GM18502 (cell line): ENCODE results near the gene DOCK1.

Experiments used
- ATAC-seq: cut with Tn5 transposase; IDR thresholded peaks from one replicate; pipeline ENCODE4 v1.9.1; 2021; ENCODE audit warnings: mild to moderate bottlenecking; ENCODE audit not compliant: unreplicated experiment, poor library complexity

DOCK1 gene

GRCh38 chr10:127242914-127243313 lies 337.7 kb downstream of the DOCK1 start:
- ATAC-seq, result no peak

DNA sequence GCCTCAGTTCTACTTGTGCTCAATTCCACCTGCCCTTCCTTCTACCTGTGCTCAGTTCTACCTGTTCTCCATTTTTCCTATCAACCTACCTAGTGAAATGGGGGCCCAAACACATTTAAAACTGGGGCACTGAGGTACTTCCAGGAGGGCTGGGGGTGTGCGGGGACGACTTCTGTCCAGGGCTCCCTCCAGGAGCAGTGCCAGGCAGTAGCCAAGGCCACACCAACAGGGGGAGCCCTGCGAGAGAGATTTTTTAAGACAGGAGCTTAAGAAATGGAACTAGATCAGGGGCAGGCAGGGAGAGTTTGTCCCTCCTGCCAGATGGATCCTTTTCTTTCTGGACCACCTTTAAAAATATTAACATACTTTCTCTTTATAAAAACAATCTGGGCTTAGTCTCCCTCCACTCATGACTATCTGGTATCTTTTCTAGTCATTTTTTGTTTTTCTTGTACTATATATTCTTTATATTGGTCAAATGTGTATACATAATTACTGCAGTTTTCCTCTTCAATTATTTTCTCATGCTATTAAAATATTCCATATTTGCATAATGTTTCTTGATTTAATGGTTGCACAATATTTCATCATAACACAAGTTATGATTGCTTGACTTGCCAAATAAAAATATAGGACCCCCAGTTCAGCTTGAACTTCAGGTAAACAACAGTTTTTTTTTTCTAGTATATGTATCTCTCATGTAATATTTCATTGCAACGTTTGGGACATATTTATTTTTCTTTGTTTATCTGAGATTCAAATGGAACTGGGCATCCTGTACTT lies 338.5 kb downstream of the DOCK1 start:
- ATAC-seq, result no peak

DNA sequence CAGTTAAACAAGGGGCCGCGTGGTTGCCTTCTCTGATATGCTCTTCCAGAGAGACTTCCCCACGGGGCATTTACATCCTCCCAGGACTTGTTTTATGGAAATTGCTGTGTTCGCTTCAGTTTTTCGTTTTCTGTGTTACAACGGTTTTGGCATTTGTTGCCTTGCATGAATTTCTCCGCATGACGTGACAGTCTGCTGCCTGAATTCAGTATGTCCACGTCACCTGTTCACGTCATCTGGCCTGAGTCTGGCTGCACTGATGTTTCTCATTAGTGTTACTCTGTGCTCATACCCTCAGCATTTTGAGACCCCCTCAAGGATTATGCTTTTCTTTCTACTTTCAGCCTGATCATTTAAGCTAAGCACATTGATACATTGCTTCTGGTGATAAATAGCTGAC lies 340.2 kb downstream of the DOCK1 start:
- no peak for ATAC-seq

DNA sequence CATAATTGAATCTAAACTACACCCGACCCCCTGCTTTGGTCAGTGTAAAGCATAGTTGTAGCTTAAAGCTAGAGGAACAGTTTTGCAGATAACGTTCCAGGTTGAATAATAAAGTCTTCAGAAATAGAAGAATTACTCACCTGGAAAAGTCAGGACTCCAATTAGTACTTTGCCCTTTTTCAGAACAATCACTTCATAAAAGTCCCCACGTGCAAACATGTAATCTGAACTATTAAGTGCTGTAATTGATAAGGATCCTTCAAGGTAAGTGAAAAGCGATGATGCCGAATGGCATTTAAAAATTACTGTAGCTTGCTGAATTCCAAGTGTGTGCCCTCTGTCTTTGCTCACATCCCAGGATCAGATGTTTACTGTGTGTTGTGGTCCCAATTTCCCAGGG lies 344.8 kb downstream of the DOCK1 start:
- ATAC-seq, result no peak

DNA sequence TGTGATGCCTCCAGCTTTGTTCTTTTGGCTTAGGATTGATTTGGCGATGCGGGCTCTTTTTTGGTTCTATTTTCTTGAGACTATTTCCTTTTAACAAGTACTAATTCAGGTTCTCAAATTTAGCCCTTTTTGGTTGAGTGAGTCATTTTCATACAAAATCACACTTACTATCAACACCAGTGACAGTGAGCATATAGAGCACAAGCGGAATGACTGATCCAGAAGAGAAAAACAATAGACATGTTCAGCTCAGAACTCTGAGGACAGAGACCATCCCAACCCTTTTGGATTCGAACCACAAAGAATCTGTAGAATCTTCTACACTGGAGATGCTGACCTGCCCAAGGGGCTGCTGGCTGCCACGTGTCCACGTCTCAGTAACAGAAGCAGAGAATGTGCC lies 347.6 kb downstream of the DOCK1 start:
- ATAC-seq, result no peak

- ATAC-seq, result no peak
Measured at GRCh38 chr10:127254276-127254675, 349.0 kb downstream of the DOCK1 start.

DNA sequence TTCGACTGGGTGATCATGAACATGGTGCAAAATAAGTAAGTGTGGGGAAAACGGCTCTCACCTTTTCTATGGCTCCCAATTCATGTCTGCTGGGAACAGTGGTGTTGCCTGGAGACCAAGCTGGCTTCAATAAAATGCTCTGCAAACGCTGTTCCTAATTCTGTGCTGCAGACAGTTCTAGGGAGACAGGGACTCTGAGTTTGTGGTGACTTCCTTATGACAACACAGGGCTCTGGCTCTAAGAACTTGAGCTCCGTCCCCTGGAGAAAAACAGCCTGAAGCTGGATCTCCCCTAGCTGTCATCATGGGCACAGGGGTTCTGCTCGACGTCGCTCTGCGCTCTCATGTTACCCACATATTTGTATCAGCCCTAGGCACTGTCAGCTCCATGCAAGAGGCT lies 352.2 kb downstream of the DOCK1 start:
- no peak for ATAC-seq

- ATAC-seq, result no peak
Measured at GRCh38 chr10:127259347-127259746, 354.1 kb downstream of the DOCK1 start.

GRCh38 chr10:127262606-127263005 lies 357.4 kb downstream of the DOCK1 start:
- no peak for ATAC-seq

DNA sequence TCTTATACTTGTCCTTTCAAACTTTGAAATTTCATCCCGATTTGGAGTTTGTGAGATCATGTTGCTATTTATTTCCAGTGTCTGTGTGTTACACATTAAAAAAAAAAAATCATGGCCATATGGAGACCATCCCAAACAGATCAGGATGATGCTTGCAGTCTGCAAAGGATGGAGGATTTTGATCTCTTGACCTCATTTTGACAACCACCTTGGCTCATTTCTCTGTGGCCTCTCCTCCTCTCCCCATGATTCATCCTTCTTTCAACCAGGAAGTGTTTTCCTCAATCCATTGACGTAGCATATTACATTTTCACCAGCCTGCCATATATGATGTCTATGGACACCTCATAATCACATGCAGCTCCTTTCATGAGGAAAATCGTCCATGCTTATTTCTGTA lies 360.1 kb downstream of the DOCK1 start:
- no peak for ATAC-seq

DNA sequence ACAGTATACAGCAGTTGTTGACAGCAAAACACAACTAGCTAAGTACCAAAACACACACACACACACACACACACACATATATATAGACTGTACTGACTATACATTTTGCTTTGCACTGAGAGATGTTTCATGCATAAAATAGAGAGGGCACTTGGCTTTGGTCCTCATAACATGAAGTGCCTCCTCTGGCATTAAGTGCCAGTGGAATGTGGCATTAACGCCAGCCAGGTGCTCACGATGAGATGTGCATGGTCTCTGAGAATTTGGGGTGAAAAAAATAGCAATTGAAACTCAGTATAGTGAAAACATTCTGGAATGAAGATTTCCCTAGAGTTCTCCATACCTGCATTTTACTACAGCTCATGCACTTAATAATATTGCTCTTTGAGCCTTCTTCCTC lies 361.2 kb downstream of the DOCK1 start:
- no peak for ATAC-seq

- ATAC-seq, result no peak
Measured at GRCh38 chr10:127267442-127267841, 362.2 kb downstream of the DOCK1 start.

- no peak for ATAC-seq
Measured at GRCh38 chr10:127272076-127272475, 366.8 kb downstream of the DOCK1 start.

DNA sequence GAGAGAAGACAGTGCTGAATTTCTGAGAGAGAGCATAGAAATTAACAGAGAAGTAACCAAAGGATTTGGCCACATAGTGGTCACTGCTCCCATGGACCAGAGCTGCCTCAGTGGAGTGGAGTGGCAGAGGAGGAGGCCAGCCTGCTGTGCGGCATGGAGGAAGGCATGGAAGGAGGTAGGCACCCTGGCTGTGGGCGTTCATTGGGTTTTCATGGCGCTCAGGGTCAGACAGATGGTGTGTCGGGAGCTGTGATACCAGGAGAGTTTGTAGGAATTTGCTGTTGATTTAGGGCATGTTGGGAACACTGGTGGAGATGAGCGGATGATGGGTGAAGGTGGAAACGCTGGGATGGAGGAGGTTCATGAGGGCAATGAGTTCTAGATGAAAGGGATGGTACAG lies 370.0 kb downstream of the DOCK1 start:
- no peak for ATAC-seq

- no peak for ATAC-seq
Measured at GRCh38 chr10:127275793-127276450, 370.7 kb downstream of the DOCK1 start.

DNA sequence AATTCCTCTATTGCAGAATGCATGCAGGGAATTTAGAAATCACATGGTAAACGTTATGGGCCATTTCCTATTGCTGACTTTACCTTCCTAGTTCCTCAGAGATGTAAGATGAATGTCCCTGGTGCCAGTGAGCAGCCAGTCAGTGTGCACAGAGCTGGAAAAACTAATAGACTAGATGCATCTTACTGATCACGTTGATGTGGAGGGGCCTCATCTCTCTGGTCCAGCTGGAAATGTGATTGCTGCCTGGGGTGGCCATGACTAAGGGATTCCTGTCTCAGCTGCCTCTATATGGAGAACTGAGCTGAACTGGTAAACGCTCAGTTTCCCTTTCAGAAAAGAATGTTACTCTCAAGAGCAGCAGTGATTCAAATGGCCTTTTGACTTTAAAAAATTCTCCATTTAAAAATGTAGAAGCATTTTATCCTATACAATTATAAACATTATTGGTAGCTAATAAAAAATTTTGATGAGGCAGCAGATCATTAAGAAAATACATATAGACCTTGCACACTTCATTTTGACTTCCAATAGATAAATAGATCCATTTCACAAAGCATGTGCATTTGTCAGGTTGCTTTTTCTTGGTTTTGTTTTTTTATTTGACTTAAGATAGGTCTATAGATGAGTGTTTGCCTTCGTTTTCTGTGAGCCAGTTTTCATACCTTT lies 371.7 kb downstream of the DOCK1 start:
- no peak for ATAC-seq

DNA sequence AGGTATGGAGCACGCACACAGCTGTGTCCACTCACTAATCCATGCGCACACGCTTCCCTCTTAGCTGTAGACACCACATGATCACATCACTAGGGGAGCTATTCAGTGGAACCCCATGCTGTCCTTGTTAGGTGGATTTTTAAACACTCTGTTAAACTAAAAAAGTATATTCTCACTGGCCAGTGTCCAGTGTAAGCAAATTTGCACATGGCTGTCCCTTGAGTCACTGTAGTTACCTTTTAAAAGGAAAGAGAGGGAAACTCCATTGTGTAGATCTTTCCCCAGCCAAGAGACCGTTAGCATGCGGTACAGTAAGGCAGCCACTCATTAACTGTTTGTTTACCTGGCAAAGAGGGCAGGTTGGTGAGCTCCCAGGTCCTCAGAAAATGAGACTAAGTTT lies 372.8 kb downstream of the DOCK1 start:
- ATAC-seq, result no peak

DNA sequence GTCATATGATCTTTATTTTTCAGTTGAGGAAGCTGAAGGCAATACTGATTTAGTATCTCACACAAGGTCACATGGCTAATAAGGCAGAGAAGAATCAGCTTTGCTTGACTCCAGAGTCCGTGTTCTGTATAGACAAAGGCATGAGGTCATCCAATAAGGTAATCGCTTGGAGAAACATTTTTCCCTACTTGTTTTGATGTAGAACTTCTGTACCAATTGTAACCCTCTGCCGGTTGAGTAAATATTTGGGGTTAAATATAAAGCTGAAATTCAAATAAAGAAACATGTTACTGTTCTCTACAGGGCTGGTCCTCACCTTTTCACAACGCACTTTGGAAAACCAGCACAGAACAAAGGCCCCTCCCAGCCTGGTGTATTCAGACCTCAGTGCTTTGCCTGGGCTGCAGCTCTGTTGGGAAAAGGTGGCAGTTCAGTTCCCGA lies 374.1 kb downstream of the DOCK1 start:
- ATAC-seq, result no peak

DNA sequence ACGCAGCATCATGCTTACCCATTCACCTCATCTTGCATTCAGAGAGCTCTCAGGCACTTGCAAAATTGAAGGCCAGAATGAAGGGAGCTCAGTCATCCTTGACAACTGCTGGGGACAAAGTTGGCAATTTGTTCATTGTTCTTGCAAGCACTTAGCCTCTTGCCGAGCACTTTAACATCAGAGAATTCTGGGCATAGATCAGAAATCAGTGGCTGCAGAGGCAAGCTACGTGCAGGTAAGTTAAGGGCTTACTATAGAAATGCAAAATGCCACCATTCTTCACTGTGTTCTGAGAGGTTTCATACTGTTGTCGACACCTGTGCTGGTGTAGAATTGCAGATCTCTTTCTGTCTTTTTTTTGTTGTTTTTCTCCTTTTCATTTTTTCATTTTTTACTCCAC lies 375.2 kb downstream of the DOCK1 start:
- ATAC-seq, result no peak

- no peak for ATAC-seq
Measured at GRCh38 chr10:127283017-127283416, 377.8 kb downstream of the DOCK1 start.

DNA sequence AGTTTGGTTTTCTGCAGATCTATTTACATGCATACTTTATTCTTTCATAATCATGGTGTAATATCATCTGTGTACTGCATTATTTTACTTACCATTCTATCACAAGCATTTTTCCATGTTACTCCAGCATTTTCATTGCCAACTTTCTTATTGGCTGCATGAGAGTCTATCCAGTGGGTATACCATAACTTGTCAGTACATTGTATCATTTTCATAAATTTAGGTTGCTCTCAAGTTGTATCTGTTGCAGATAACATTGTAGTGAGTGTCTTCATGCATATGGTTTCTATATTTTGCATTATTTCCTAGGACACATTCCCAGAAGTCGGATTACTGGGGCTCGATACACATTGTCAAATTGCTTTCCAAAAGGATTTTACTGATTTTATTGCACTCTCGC lies 378.3 kb downstream of the DOCK1 start:
- ATAC-seq, result no peak
